H1 (cell line): ENCODE measurements around the gene CPTP. TPM values are rescaled to one million over a fixed set of nuclear protein-coding genes. Genes with fewer than 3 reads are reported as not detected.

ENCODE experiments used
- CTCF ChIA-PET: fragments of 300-600 bp; sonication (Branson Sonifier 250); formaldehyde crosslinking; loops from one replicate; lab custom pipeline; 2021; ENCODE audit not compliant: partially characterized antibody; lab: Charles Lee
- POLR2A ChIA-PET: fragments of 300-600 bp; sonication (Branson Sonifier 250); formaldehyde crosslinking; loops from one replicate; lab custom pipeline; 2021; ENCODE audit warnings: inconsistent platforms; ENCODE audit not compliant: partially characterized antibody; lab: Charles Lee
- DNase-seq, 2 experiments: peaks; one replicate each; pipeline versions ENCODE4 v3.0.0 to v3.0.0-alpha.2; 2010 to 2022; ENCODE audit warnings: low spot score in 2 of 2, low read depth in 1 of 2, mixed read lengths in 1 of 2
- FAIRE-seq: peaks from 2 replicates; lab custom pipeline; 2011; peaks lifted over from hg19 to GRCh38; lab: Jason Lieb, UNC
- H2AFZ ChIP-seq: 2 replicates; pipeline ENCODE4 v1.8.1; 2012; ENCODE audit warnings: low read length, inconsistent platforms
- H2AK5ac ChIP-seq: 2 replicates; pipeline ENCODE4 v1.6.1; 2013; ENCODE audit warnings: low read depth, low read length
- H2BK120ac ChIP-seq: replicated peaks from 2 replicates; pipeline ENCODE3; 2013; ENCODE audit warnings: low read depth, low read length, inconsistent platforms
- H2BK12ac ChIP-seq: 2 replicates; pipeline ENCODE4 v1.6.1; 2013; ENCODE audit warnings: low read depth, low read length
- H2BK15ac ChIP-seq: 2 replicates; pipeline ENCODE4 v1.6.1; 2013; ENCODE audit warnings: low read length
- H2BK20ac ChIP-seq: 2 replicates; pipeline ENCODE4 v1.6.1; 2013; ENCODE audit warnings: low read length
- H2BK5ac ChIP-seq: 2 replicates; pipeline ENCODE4 v1.6.1; 2013; ENCODE audit warnings: low read depth, low read length
- H3K14ac ChIP-seq: 2 replicates; pipeline ENCODE4 v1.6.1; 2013; ENCODE audit warnings: inconsistent platforms; ENCODE audit not compliant: insufficient read length
- H3K18ac ChIP-seq: 2 replicates; pipeline ENCODE4 v1.6.1; 2013; ENCODE audit warnings: low read length; ENCODE audit errors: extremely low read depth
- H3K23ac ChIP-seq: 2 replicates; pipeline ENCODE4 v1.6.1; 2013; ENCODE audit warnings: inconsistent platforms; ENCODE audit not compliant: insufficient read length
- H3K23me2 ChIP-seq: 2 replicates; pipeline ENCODE4 v1.6.1; 2013; ENCODE audit warnings: low read depth, low read length
- H3K27ac ChIP-seq: 2 replicates; pipeline ENCODE4 v1.6.1; 2011; ENCODE audit warnings: low read depth, low read length, inconsistent platforms
- H3K27me3 ChIP-seq, 4 experiments: replicated peaks in 1 of 4; 1 replicate in 1 of 4; 2 replicates in 3 of 4; pipeline versions ENCODE4 v1.6.1 to v1.8.1; 2011 to 2013; ENCODE audit warnings: low read length in 3 of 4, mild to moderate bottlenecking in 3 of 4, inconsistent platforms in 2 of 4, mixed read lengths in 2 of 4, moderate library complexity in 1 of 4; ENCODE audit not compliant: control insufficient read depth in 3 of 4, insufficient read depth in 3 of 4; ENCODE audit errors: extremely low read depth in 1 of 4
- H3K36me3 ChIP-seq, 4 experiments: 2 replicates each; pipeline versions ENCODE4 v1.6.1 to v1.8.1; 2011 to 2013; ENCODE audit warnings: mild to moderate bottlenecking in 4 of 4, low read length in 3 of 4, moderate library complexity in 2 of 4, control low read depth in 1 of 4, inconsistent platforms in 1 of 4; ENCODE audit not compliant: insufficient read depth in 4 of 4, control insufficient read depth in 2 of 4
- H3K4ac ChIP-seq: replicated peaks from 2 replicates; pipeline ENCODE3; 2013; ENCODE audit warnings: low read length, low read depth, mixed read lengths, inconsistent platforms; ENCODE audit not compliant: insufficient read length
- H3K4me1 ChIP-seq, 4 experiments: replicated peaks in 1 of 4; 1 replicate in 1 of 4; 2 replicates in 3 of 4; pipeline versions ENCODE4 v1.6.1 to v1.8.1; 2011 to 2013; ENCODE audit warnings: low read length in 3 of 4, inconsistent platforms in 2 of 4, mixed read lengths in 1 of 4; ENCODE audit not compliant: insufficient read depth in 4 of 4, control insufficient read depth in 3 of 4
- H3K4me2 ChIP-seq, 2 experiments: 2 replicates each; pipeline versions ENCODE4 v1.6.1 to v1.8.1; 2011 to 2013; ENCODE audit warnings: low read depth in 2 of 2, low read length in 2 of 2, control low read depth in 1 of 2, inconsistent platforms in 1 of 2, mild to moderate bottlenecking in 1 of 2; ENCODE audit not compliant: insufficient read depth in 1 of 2
- H3K4me3 ChIP-seq, 4 experiments: fragments of 200-600, 300-600 bp in 1 of 4; sonication (generic), shearing (Covaris generic), sonication (Bioruptor Twin) in 1 of 4; 2 replicates each; pipeline versions ENCODE4 v1.5.1 to v1.8.1; 2011 to 2016; ENCODE audit warnings: low read length in 4 of 4, low read depth in 3 of 4, control low read depth in 2 of 4, inconsistent platforms in 2 of 4, mild to moderate bottlenecking in 2 of 4, mixed read lengths in 1 of 4, moderate library complexity in 1 of 4; ENCODE audit not compliant: insufficient read depth in 2 of 4; ENCODE audit errors: extremely low read depth in 1 of 4
- H3K56ac ChIP-seq: replicated peaks from 2 replicates; pipeline ENCODE3; 2013; ENCODE audit warnings: low read depth, mild to moderate bottlenecking, mixed read lengths, low read length, inconsistent platforms; ENCODE audit not compliant: insufficient read length
- H3K79me1 ChIP-seq: 2 replicates; pipeline ENCODE4 v1.6.1; 2013; ENCODE audit warnings: low read depth, low read length, control low read depth
- H3K79me2 ChIP-seq, 2 experiments: 2 replicates each; pipeline versions ENCODE4 v1.6.1 to v1.8.1; 2012 to 2013; ENCODE audit warnings: low read length in 2 of 2, mild to moderate bottlenecking in 2 of 2, inconsistent platforms in 1 of 2; ENCODE audit not compliant: insufficient read depth in 2 of 2, control insufficient read depth in 1 of 2
- H3K9ac ChIP-seq, 4 experiments: replicated peaks in 1 of 4; 1 replicate in 1 of 4; 2 replicates in 3 of 4; pipeline versions ENCODE4 v1.6.1 to v1.8.1; 2011 to 2013; ENCODE audit warnings: low read depth in 3 of 4, low read length in 3 of 4, control low read depth in 2 of 4, mild to moderate bottlenecking in 2 of 4, moderate library complexity in 2 of 4, inconsistent platforms in 1 of 4; ENCODE audit errors: extremely low read depth in 1 of 4
- H3K9me3 ChIP-seq, 2 experiments: 2 replicates each; pipeline versions ENCODE4 v1.6.1 to v1.8.1; 2012 to 2013; ENCODE audit warnings: mild to moderate bottlenecking in 2 of 2, moderate library complexity in 2 of 2, control low read depth in 1 of 2, inconsistent platforms in 1 of 2, low read depth in 1 of 2, low read length in 1 of 2, mixed read lengths in 1 of 2; ENCODE audit not compliant: insufficient read depth in 2 of 2
- H4K20me1 ChIP-seq, 2 experiments: replicated peaks in 1 of 2; 2 replicates each; pipeline versions ENCODE3 to v1.8.1; 2011 to 2013; ENCODE audit warnings: inconsistent platforms in 2 of 2, low read length in 2 of 2, mild to moderate bottlenecking in 1 of 2; ENCODE audit not compliant: insufficient read depth in 2 of 2, control insufficient read depth in 1 of 2
- H4K5ac ChIP-seq: 2 replicates; pipeline ENCODE4 v1.6.1; 2013; ENCODE audit warnings: low read length, low read depth, mixed read lengths, inconsistent platforms; ENCODE audit not compliant: insufficient read length
- H4K8ac ChIP-seq: 2 replicates; pipeline ENCODE4 v1.8.0; 2013; ENCODE audit warnings: mild to moderate bottlenecking, moderate library complexity, low read length, inconsistent platforms; ENCODE audit not compliant: insufficient read depth; ENCODE audit errors: extremely low read depth
- H4K91ac ChIP-seq: replicated peaks from 2 replicates; pipeline ENCODE3; 2013; ENCODE audit warnings: low read length, mixed read lengths, inconsistent platforms; ENCODE audit not compliant: insufficient read length
- CHD1 ChIP-seq: IDR thresholded peaks from 2 replicates; pipeline ENCODE4 v1.6.1; 2012; ENCODE audit warnings: low read depth, low read length, improper control_type of control experiment
- CHD2 ChIP-seq: IDR thresholded peaks from 2 replicates; pipeline ENCODE4 v1.6.1; 2012; ENCODE audit warnings: low read length, improper control_type of control experiment
- EP300 ChIP-seq, 2 experiments: IDR thresholded peaks; 1 replicate in 1 of 2; 2 replicates in 1 of 2; pipeline ENCODE4 v1.6.1; 2011 to 2012; ENCODE audit warnings: low read depth in 2 of 2, low read length in 2 of 2, mild to moderate bottlenecking in 2 of 2, borderline replicate concordance in 1 of 2, inconsistent platforms in 1 of 2, moderate library complexity in 1 of 2
- HDAC2 ChIP-seq, 2 experiments: fragments of 300-600 bp in 1 of 2; sonication (generic) in 1 of 2; IDR thresholded peaks; 2 replicates each; pipeline ENCODE4 v1.6.1; 2011 to 2012; ENCODE audit warnings: low read depth in 2 of 2, low read length in 2 of 2, mild to moderate bottlenecking in 2 of 2, moderate library complexity in 2 of 2, borderline replicate concordance in 1 of 2, inconsistent platforms in 1 of 2
- RAD21 ChIP-seq, 2 experiments: IDR thresholded peaks in 1 of 2; conservative IDR thresholded peaks in 1 of 2; 2 replicates each; pipeline ENCODE4 v1.6.1; 2011; ENCODE audit warnings: low read depth in 2 of 2, low read length in 2 of 2, improper control_type of control experiment in 1 of 2, inconsistent platforms in 1 of 2, mild to moderate bottlenecking in 1 of 2, moderate library complexity in 1 of 2
- RNF2 ChIP-seq: fragments of 200-900, 300-1000 bp; sonication (generic); IDR thresholded peaks from 2 replicates; pipeline ENCODE4 v1.7.1; 2016; ENCODE audit warnings: borderline replicate concordance, low read depth, mild to moderate bottlenecking, antibody characterized with exemption, low read length; ENCODE audit not compliant: poor library complexity, severe bottlenecking; ENCODE audit errors: missing control alignments
- SP1 ChIP-seq: IDR thresholded peaks from 2 replicates; pipeline ENCODE4 v1.6.1; 2011; ENCODE audit warnings: low read depth, low read length
- TBP ChIP-seq: IDR thresholded peaks from 2 replicates; pipeline ENCODE4 v1.6.1; 2011; ENCODE audit warnings: low read depth, low read length, improper control_type of control experiment
- WGBS, 2 experiments: shearing (Covaris generic) in 1 of 2; methylation state at CpG; one replicate each; pipeline versions ENCODE4 v1.1.6 to v1.1.7; 2013 to 2015; ENCODE audit warnings: low lambda C conversion rate in 2 of 2, mixed read lengths in 2 of 2, inconsistent platforms in 1 of 2, low coverage in 1 of 2, missing lambda C conversion rate in 1 of 2; ENCODE audit not compliant: insufficient replicate concordance in 2 of 2, insufficient coverage in 1 of 2, insufficient read length in 1 of 2; ENCODE audit errors: extremely low coverage in 1 of 2, missing lambda C conversion rate in 1 of 2; 5-methylcytosine and 5-hydroxymethylcytosine counted together
- polyA plus RNA-seq, 7 experiments: library from polyadenylated mRNA; depleted of rRNA in 3 of 7; stranded (reverse) in 5 of 7; unstranded in 2 of 7; fragments of >200 nt in 5 of 7; fragments of 200-250 nt in 2 of 7; gene quantifications; 1 replicate in 5 of 7; 2 replicates in 1 of 7; 4 replicates in 1 of 7; pipeline versions ENCODE4 v1.2.1 to v1.2.3, GENCODE V29; 2011 to 2013; ENCODE audit warnings: missing spikeins in 2 of 7, mixed read lengths in 2 of 7
- total RNA-seq: library from RNA; stranded (reverse); fragmentation: NEBNext Ultra II Directional; extraction: Animal tissue kit (Norgen Biotek cat#: 25700); gene quantifications from 2 replicates; pipeline ENCODE4 v1.2.1, GENCODE V29; 2021
- TF ChIP-seq, protein P1 (sequence below): IDR thresholded peaks from 2 replicates; pipeline ENCODE4 v1.6.1; 2012; ENCODE audit warnings: inconsistent platforms

The CPTP gene
- total and polyA plus RNA-seq, 2 of the 8 experiments (the other 6 are each of a cell fraction or from before 2014, with no cell fraction given), result 8.1 to 10.6 TPM

DNA sequence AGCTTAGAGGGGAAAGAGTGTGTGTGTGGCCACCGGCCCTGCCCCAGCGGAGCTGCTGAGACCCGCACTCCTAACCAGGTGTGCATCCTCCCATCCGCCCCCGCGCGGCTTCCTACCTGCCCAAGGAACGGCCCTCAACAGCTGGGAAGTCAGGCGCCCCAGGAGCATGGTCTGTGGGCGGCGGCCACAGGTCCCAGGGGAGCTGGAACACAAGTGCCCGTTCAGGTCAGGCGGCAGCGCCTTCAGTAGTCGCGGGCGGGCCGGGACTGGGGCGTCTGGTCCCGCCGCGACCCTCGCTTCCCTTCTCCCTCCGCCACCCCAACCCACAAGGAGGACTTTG is 50.0 kb downstream of the CPTP start:
- Histone ChIP-seq H4K20me1 (peaks cover 0 to 8% of the 10 kb centered on the region in 2 experiments), H2AK5ac (no peak overlapping the region), H3K18ac (peak overlapping the region; percentile 60; the same call in 1 of the 2 replicates), H2BK12ac (no peak overlapping the region), H3K23me2 (peaks cover 7% of the 10 kb centered on the region; the same call in 1 of the 2 replicates), H4K91ac (no peak overlapping the region), H3K79me2 (peaks cover 5 to 17% of the 10 kb centered on the region in 2 experiments; a peak in 3 of 4 replicates), H3K14ac (no peak overlapping the region), H4K8ac (peak overlapping the region; percentile 96), H2BK20ac (no peak overlapping the region), H3K4me3 (peak overlapping the region; percentile 87 to 97 (median 88)), H3K9me3 (no peaks in the 10 kb centered on the region), H3K27me3 (no peaks in the 10 kb centered on the region), H3K4me1 (peaks cover 0 to 12% (median 9%) of the 10 kb centered on the region in 4 experiments; a peak in 5 of 7 replicates), H3K4me2 (peak overlapping the region; percentile 77 to 99), H3K36me3 (peaks cover 0 to 4% (median 0%) of the 10 kb centered on the region in 4 experiments; a peak in 1 of 8 replicates), H3K4ac (no peak overlapping the region), H2BK15ac (no peak overlapping the region), H3K23ac (no peak overlapping the region), H3K79me1 (peaks cover 3% of the 10 kb centered on the region; the same call in 1 of the 2 replicates), H3K9ac (peak overlapping the region; percentile 81 to 94 (median 84)), H3K27ac (peak overlapping the region; percentile 62; the same call in 1 of the 2 replicates), H3K56ac (peak overlapping the region; percentile 25), H2AFZ (no peak overlapping the region), H4K5ac (no peak overlapping the region), H2BK5ac (peak overlapping the region; percentile 44; the same call in 1 of the 2 replicates), H2BK120ac (no peak overlapping the region)
- FAIRE-seq, result no peak
- ChIA-PET POLR2A (interaction anchor here (0.7 to 33.4 kb wide), 13 partner anchors 16 to 73 kb away, joined by 3 to 719 read pairs (median 5); partner anchors contain the start of genes CCNL2, DVL1, MRPL20 and MXRA8), CTCF (interaction anchor here (0.6 to 4.6 kb wide), 9 partner anchors 12 to 282 kb away, joined by 3 to 17 read pairs (median 5); partner anchors contain the start of gene CCNL2)
- no peak for DNase-seq
- TF ChIP-seq EP300 (IDR thresholded peaks at IDR 0.05; ENCODE audit: borderline replicate concordance in 1 of 2, low read depth in 2 of 2, low read length in 2 of 2), result no peak
- no peak for TF ChIP-seq RNF2
- TF ChIP-seq TBP, result no peak
- TF ChIP-seq CHD2, result no peak
- TF ChIP-seq SP1, result no peak
- TF ChIP-seq, protein P1, sequence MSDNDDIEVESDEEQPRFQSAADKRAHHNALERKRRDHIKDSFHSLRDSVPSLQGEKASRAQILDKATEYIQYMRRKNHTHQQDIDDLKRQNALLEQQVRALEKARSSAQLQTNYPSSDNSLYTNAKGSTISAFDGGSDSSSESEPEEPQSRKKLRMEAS, result no peak
- no peak for TF ChIP-seq CHD1
- no peak for TF ChIP-seq RAD21 (IDR thresholded peaks at IDR 0.05 in 1 of 2, conservative IDR thresholded peaks at IDR 0.05 in 1 of 2; ENCODE audit: low read depth in 2 of 2, low read length in 2 of 2)
- TF ChIP-seq HDAC2 (IDR thresholded peaks at IDR 0.05; ENCODE audit: borderline replicate concordance in 1 of 2, low read depth in 2 of 2, low read length in 2 of 2), result no peak
- 5% methylated on average over 17 of the region's 24 CpGs; no CpG with 5 or more reads in 1 of the 2 experiments for WGBS, 2 experiments
